PFSK-1 (cell line): Measurements from ENCODE around the gene DOK5.

ENCODE experiments used
- FOXP2 ChIP-seq: optimal IDR thresholded peaks from 2 replicates; pipeline ENCODE3; 2011; ENCODE audit warnings: borderline replicate concordance, control low read depth, inconsistent platforms; ENCODE audit not compliant: insufficient read depth; ENCODE audit errors: extremely low read length, extremely low read depth
- POLR2AphosphoS5 ChIP-seq: IDR thresholded peaks from 2 replicates; pipeline ENCODE4 v1.6.1; 2012; ENCODE audit warnings: low read depth, mild to moderate bottlenecking, control low read depth, low read length, moderate library complexity
- REST ChIP-seq, 2 experiments: IDR thresholded peaks; 2 replicates each; pipeline versions ENCODE4 v1.6.1 to v1.8.0; 2011 to 2012; ENCODE audit warnings: low read depth in 2 of 2, low read length in 2 of 2, control low read depth in 1 of 2, inconsistent platforms in 1 of 2, mild to moderate bottlenecking in 1 of 2, moderate library complexity in 1 of 2; ENCODE audit not compliant: insufficient read depth in 1 of 2
- TAF1 ChIP-seq: IDR thresholded peaks from 2 replicates; pipeline ENCODE4 v1.6.1; 2012; ENCODE audit warnings: low read length, control low read depth, borderline replicate concordance; ENCODE audit not compliant: insufficient read depth

GRCh38 chr20:54532573-54532972 lies 57.2 kb downstream of the DOK5 start:
- TF ChIP-seq TAF1 (no peak), FOXP2 (no peak), POLR2AphosphoS5 (no peak), REST (IDR thresholded peaks at IDR 0.05; ENCODE audit: insufficient read depth in 1 of 2, low read depth in 2 of 2, low read length in 2 of 2) (no peak)
